Cardiac atrium fibroblast (primary cell): ENCODE results near the gene IFNW1. TPM values are rescaled to one million over a fixed set of nuclear protein-coding genes. Genes with fewer than 3 reads are reported as not detected.

Source experiments
- total RNA-seq: library from RNA; depleted of rRNA; stranded (reverse); fragments of >200 nt; gene quantifications from 2 replicates; pipeline ENCODE4 v1.2.3, GENCODE V29; 2015

Gene IFNW1
- total RNA-seq = not detected in 2 replicates

DNA sequence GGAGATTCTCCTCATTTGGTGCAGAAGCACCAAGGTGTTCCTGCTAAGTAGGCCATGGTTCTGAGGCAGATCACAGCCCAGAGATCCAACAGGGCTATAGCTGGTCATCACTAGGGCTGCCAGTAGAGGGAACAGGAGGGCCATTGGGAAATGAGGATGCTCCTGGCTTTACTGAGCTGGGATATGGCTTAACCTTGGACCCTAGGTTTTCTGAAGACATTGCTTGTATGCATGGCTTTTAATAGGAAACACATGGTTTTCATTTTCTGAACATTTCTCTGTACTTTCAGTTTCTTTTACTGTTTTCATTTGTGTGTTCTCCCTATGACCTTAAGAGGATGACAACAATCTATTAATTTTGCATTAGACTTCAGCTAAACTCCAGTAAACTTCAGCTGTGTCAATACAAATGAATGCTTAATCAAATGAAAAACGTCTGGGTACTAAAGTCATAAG lies at the start of gene IFNW1:
TSS of gene IFNW1 (minus strand) at position 406 of the 456 bp plus-strand sequence. CDS start at position 144, 262 bp downstream.

DNA sequence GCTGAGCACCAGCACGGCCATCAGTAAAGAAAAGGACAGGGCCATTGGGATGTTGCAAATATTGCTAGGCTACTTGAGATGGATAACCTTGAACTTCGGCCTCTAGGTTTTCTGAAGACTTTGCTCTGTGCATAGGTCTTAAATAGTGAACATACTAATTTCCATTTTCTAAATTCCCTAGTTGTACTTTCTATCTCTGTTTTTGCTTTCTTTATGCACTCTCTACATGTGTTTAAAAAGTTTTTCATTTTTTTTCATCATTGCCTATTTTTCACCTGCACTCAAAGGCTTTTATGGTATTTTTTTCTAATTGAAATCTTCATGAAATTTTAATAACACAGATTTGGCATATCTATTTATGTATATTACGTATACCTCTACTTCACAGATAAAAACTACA lies 45.9 kb upstream of the IFNW1 start, which contains the start of gene IFNA4:
TSS of gene IFNA4 (minus strand) at position 101 of the 400 bp plus-strand sequence. CDS start at position 45, 56 bp downstream.

DNA sequence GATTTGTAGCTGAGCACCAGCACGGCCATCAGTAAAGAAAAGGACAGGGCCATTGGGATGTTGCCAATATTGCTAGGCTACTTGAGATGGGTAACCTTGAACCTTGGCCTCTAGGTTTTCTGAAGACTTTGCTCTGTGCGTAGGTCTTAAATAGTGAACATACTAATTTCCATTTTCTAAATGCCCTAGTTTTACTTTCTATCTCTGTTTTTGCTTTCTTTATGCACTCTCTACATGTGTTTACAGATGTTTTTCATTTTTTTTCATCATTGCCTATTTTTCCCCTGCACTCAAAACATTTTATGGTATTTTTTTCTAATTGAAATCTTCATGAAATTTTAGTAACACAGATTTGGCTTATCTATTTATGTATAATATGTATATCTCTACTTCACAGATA lies 24.9 kb upstream of the IFNW1 start, which contains the start of gene IFNA21:
TSS of gene IFNA21 (minus strand) at position 101 of the 400 bp plus-strand sequence. CDS start at position 53, 48 bp downstream.

Other genes with a start within 250 kb of the IFNW1 start
- gene HACD4, start 110.2 kb downstream of the IFNW1 start, total RNA-seq = 0.36 and 1.5 TPM in 2 replicates
- not detected in 2 replicates for gene IFNB1, start 63.9 kb downstream of the IFNW1 start, total RNA-seq
- gene IFNA21, start 24.8 kb upstream of the IFNW1 start, total RNA-seq = not detected in 2 replicates
- not detected in 2 replicates for gene IFNA4, start 45.8 kb upstream of the IFNW1 start, total RNA-seq
- not detected in 2 replicates for gene IFNA7, start 60.4 kb upstream of the IFNW1 start, total RNA-seq
- not detected in 2 replicates for gene IFNA10, start 65.3 kb upstream of the IFNW1 start, total RNA-seq
- gene IFNA16, start 75.5 kb upstream of the IFNW1 start, total RNA-seq = not detected in 2 replicates
- not detected in 2 replicates for gene IFNA17, start 86.4 kb upstream of the IFNW1 start, total RNA-seq
- not detected in 2 replicates for gene IFNA14, start 98.2 kb upstream of the IFNW1 start, total RNA-seq
- not detected in 2 replicates for gene IFNA5, start 163.5 kb upstream of the IFNW1 start, total RNA-seq
- gene KLHL9, start 193.6 kb upstream of the IFNW1 start, total RNA-seq = 24.2 and 25.9 TPM in 2 replicates
- not detected in 2 replicates for gene IFNA6, start 209.1 kb upstream of the IFNW1 start, total RNA-seq
- gene IFNA13, start 226.2 kb upstream of the IFNW1 start, total RNA-seq = not detected in 2 replicates
- gene IFNA2, start 243.6 kb upstream of the IFNW1 start, total RNA-seq = not detected in 2 replicates